H1 (cell line): Measurements from ENCODE around the gene OPA3. TPM values are rescaled to one million over a fixed set of nuclear protein-coding genes. Genes with fewer than 3 reads are reported as not detected.

Experiments used
- ASH2L ChIP-seq: fragments of 200-600, 300-600 bp; sonication (generic); IDR thresholded peaks from one replicate; pipeline ENCODE4 v1.7.1; 2017; ENCODE audit warnings: low read length
- CTBP2 ChIP-seq: IDR thresholded peaks from 2 replicates; pipeline ENCODE4 v1.7.0; 2011; ENCODE audit warnings: borderline replicate concordance, mild to moderate bottlenecking, moderate library complexity, mixed read lengths, low read length; ENCODE audit not compliant: insufficient read depth, insufficient read length
- KDM1A ChIP-seq: fragments of 200-600, 300-600 bp; sonication (generic); IDR thresholded peaks from 2 replicates; pipeline ENCODE4 v1.7.1; 2016; ENCODE audit warnings: mild to moderate bottlenecking, low read length, borderline replicate concordance
- NANOG ChIP-seq: IDR thresholded peaks from 2 replicates; pipeline ENCODE4 v1.6.1; 2011; ENCODE audit warnings: low read length, low read depth, mild to moderate bottlenecking, inconsistent platforms; ENCODE audit not compliant: insufficient read depth, poor library complexity, severe bottlenecking
- POU5F1 ChIP-seq: IDR thresholded peaks from 2 replicates; pipeline ENCODE4 v1.6.1; 2011; ENCODE audit warnings: low read depth, mild to moderate bottlenecking, low read length, moderate library complexity
- RAD21 ChIP-seq, 2 experiments: IDR thresholded peaks in 1 of 2; conservative IDR thresholded peaks in 1 of 2; 2 replicates each; pipeline ENCODE4 v1.6.1; 2011; ENCODE audit warnings: low read depth in 2 of 2, low read length in 2 of 2, improper control_type of control experiment in 1 of 2, inconsistent platforms in 1 of 2, mild to moderate bottlenecking in 1 of 2, moderate library complexity in 1 of 2
- SRF ChIP-seq: IDR thresholded peaks from 2 replicates; pipeline ENCODE4 v1.6.1; 2011; ENCODE audit warnings: mild to moderate bottlenecking, low read depth, low read length, moderate library complexity
- polyA plus RNA-seq, 7 experiments: library from polyadenylated mRNA; depleted of rRNA in 3 of 7; stranded (reverse) in 5 of 7; unstranded in 2 of 7; fragments of >200 nt in 5 of 7; fragments of 200-250 nt in 2 of 7; gene quantifications; 1 replicate in 5 of 7; 2 replicates in 1 of 7; 4 replicates in 1 of 7; pipeline versions ENCODE4 v1.2.1 to v1.2.3, GENCODE V29; 2011 to 2013; ENCODE audit warnings: missing spikeins in 2 of 7, mixed read lengths in 2 of 7
- total RNA-seq: library from RNA; stranded (reverse); fragmentation: NEBNext Ultra II Directional; extraction: Animal tissue kit (Norgen Biotek cat#: 25700); gene quantifications from 2 replicates; pipeline ENCODE4 v1.2.1, GENCODE V29; 2021
- TF ChIP-seq, protein P1 (sequence below): IDR thresholded peaks from 2 replicates; pipeline ENCODE4 v1.6.1; 2011; ENCODE audit warnings: low read depth, mild to moderate bottlenecking, low read length; ENCODE audit not compliant: insufficient read depth

Gene OPA3
- total and polyA plus RNA-seq, 2 of the 8 experiments (the other 6 are each of a cell fraction or from before 2014, with no cell fraction given) = 12.5 to 14.5 TPM

DNA sequence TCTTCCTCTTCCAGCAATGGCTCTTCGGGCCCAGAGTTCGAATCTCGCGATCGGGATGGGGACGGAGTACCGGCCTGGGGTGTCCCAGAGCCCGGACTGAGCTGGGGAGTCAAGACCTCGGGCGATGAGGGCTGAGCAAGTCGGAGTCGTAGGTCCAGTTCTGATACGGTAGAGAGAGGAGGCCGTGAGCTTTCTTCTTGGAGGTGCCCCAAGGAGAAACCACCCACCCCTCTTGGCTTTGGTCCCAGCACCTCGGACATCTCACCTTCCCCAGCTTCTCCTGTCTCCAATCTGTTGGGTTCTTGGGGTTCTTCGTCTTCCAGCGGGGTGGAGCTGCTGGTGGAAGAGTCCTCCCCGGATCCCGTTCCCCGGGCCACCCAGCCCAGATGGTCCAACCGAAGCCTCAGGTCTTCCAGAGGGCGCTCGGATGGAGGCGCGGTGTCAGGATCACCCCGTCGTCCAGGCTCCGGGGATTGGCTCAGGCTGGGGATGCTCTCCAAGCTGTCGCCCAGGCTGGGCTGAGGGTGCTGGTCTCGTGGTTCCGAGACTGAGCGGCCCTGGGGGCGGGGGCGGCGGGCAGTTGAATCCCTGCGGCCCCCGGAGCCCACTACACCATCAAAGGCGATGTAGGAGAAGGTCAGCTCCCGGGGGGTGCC lies 90.2 kb downstream of the OPA3 start (continued):
- TF ChIP-seq KDM1A = no peak
- no peak for TF ChIP-seq ASH2L
- TF ChIP-seq POU5F1 = no peak
- no peak for TF ChIP-seq SRF
- TF ChIP-seq RAD21 (IDR thresholded peaks at IDR 0.05 in 1 of 2, conservative IDR thresholded peaks at IDR 0.05 in 1 of 2; ENCODE audit: low read depth in 2 of 2, low read length in 2 of 2) = no peak
- TF ChIP-seq, protein P1, sequence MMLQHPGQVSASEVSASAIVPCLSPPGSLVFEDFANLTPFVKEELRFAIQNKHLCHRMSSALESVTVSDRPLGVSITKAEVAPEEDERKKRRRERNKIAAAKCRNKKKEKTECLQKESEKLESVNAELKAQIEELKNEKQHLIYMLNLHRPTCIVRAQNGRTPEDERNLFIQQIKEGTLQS = no peak
- TF ChIP-seq CTBP2 = no peak
- TF ChIP-seq NANOG = no peak
